Measurements from ENCODE around the gene TMPRSS15.

TMPRSS15 gene

GRCh38 chr21:18356801-18357200 is 46.8 kb downstream of the TMPRSS15 start:
- TF ChIP-seq CTCF (IDR thresholded peaks at IDR 0.05; ENCODE audit: low read depth, low read length) = no peak
- TF ChIP-seq MAX (IDR thresholded peaks at IDR 0.05; ENCODE audit: low read depth, low read length) = no peak
- TF ChIP-seq POLR2A (IDR thresholded peaks at IDR 0.05; ENCODE audit: extremely low read depth, insufficient read length) = no peak
- TF ChIP-seq MYC (IDR thresholded peaks at IDR 0.05; ENCODE audit: low read depth, low read length) = no peak
- DNase-seq (ENCODE audit: low read depth) = no peak
- no peak overlapping the region for H3K4me3 ChIP-seq (ENCODE audit: low read depth, low read length)

DNA sequence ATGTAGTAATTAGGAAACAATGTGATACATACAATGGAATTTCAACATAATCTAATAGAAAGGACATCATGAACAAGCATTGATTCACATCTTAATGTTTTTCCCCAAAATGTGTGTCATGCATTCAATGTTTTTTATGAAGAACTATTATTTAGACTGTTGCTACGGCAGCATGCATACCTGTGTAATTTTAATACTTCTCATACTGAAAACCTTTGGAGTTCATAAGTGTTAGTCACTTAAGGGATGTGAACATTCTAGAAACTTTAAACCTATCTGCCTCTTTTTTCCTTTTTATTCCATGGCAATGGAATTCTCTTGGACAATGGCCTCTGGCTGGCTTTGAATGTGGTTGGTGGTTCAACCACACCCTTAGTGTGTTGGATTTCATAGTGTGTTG is 48.6 kb downstream of the TMPRSS15 start:
- no peak overlapping the region for H3K4me3 ChIP-seq (ENCODE audit: low read depth, low read length)
- TF ChIP-seq POLR2A (IDR thresholded peaks at IDR 0.05; ENCODE audit: extremely low read depth, insufficient read length) = no peak
- no peak for TF ChIP-seq MAX (IDR thresholded peaks at IDR 0.05; ENCODE audit: low read depth, low read length)
- TF ChIP-seq MYC (IDR thresholded peaks at IDR 0.05; ENCODE audit: low read depth, low read length) = no peak
- TF ChIP-seq CTCF (IDR thresholded peaks at IDR 0.05; ENCODE audit: low read depth, low read length) = no peak
- DNase-seq (ENCODE audit: low read depth) = no peak

DNA sequence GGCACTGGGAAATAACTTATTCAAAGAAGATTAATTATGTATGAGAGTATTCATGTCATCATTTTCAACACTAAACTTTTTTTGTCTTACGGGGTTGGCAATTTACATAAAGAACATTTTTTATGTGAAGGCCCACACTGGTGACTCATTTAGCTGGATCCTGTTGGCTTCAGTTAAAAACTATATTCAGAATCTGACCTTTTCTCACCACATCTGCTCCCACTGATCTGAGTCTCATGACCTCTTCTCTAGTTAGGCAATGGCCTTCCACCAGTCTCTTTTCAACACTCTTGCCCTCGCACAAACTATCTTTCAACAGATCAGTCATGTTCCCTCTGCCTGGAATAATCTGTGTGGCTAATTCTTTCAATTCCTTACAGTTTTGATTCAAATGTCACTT is 53.4 kb downstream of the TMPRSS15 start:
- H3K4me3 ChIP-seq (ENCODE audit: low read depth, low read length) = no peak overlapping the region
- TF ChIP-seq POLR2A (IDR thresholded peaks at IDR 0.05; ENCODE audit: extremely low read depth, insufficient read length) (no peak), MYC (IDR thresholded peaks at IDR 0.05; ENCODE audit: low read depth, low read length) (no peak), CTCF (IDR thresholded peaks at IDR 0.05; ENCODE audit: low read depth, low read length) (no peak), MAX (IDR thresholded peaks at IDR 0.05; ENCODE audit: low read depth, low read length) (no peak)
- no peak for DNase-seq (ENCODE audit: low read depth)

DNA sequence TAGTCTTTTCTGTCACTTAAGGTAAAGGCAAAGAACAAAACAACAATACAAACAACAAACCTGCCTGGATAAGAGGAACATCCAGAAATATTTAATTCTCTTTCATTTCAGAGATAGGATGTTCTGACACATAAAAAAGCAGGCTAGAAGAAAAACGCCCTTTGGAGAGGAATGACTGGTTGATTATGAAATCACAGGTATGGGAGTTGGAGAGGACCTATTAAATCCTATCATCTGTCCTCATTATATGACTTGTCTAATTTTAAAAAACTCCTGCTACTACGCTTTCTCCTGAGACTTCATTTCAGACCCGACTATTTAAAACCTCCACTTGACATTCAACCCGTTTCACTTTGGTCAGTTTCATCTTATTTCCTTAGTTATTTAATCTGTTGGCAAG is 54.1 kb downstream of the TMPRSS15 start:
- no peak for DNase-seq (ENCODE audit: low read depth)
- no peak overlapping the region for H3K4me3 ChIP-seq (ENCODE audit: low read depth, low read length)
- no peak for TF ChIP-seq MYC (IDR thresholded peaks at IDR 0.05; ENCODE audit: low read depth, low read length)
- no peak for TF ChIP-seq CTCF (IDR thresholded peaks at IDR 0.05; ENCODE audit: low read depth, low read length)
- no peak for TF ChIP-seq MAX (IDR thresholded peaks at IDR 0.05; ENCODE audit: low read depth, low read length)
- no peak for TF ChIP-seq POLR2A (IDR thresholded peaks at IDR 0.05; ENCODE audit: extremely low read depth, insufficient read length)

DNA sequence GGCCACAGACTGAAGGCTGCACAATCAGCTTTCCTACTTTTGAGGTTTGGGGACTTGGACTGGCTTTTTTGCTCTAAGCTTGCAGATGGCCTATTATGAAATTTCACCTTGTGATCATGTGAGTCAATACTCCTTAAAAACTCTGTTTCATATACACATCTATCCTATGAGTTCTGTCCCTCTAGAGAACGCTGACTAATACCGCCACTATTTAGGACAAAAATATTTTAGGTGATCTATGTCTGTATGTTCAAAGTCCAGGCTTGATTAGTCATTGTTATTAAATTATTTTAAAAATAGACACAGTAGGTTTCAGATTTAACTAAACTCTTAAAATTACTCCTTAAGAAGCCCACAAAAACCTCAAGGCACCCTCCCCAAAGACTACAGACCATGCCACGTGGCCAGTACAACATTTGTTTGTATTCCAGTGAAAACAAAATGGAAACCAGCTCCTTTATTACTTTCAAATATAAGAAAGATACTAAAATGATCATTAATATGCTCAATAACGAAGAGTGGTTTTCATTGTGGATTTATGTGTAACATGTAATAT is 63.1 kb downstream of the TMPRSS15 start:
- no peak for DNase-seq (ENCODE audit: low read depth)
- no peak overlapping the region for H3K4me3 ChIP-seq (ENCODE audit: low read depth, low read length)
- TF ChIP-seq MYC (IDR thresholded peaks at IDR 0.05; ENCODE audit: low read depth, low read length) = no peak
- TF ChIP-seq CTCF (IDR thresholded peaks at IDR 0.05; ENCODE audit: low read depth, low read length) = no peak
- TF ChIP-seq POLR2A (IDR thresholded peaks at IDR 0.05; ENCODE audit: extremely low read depth, insufficient read length) = no peak
- no peak for TF ChIP-seq MAX (IDR thresholded peaks at IDR 0.05; ENCODE audit: low read depth, low read length)
